ENCODE measurements around the gene EXOSC10.

DNA sequence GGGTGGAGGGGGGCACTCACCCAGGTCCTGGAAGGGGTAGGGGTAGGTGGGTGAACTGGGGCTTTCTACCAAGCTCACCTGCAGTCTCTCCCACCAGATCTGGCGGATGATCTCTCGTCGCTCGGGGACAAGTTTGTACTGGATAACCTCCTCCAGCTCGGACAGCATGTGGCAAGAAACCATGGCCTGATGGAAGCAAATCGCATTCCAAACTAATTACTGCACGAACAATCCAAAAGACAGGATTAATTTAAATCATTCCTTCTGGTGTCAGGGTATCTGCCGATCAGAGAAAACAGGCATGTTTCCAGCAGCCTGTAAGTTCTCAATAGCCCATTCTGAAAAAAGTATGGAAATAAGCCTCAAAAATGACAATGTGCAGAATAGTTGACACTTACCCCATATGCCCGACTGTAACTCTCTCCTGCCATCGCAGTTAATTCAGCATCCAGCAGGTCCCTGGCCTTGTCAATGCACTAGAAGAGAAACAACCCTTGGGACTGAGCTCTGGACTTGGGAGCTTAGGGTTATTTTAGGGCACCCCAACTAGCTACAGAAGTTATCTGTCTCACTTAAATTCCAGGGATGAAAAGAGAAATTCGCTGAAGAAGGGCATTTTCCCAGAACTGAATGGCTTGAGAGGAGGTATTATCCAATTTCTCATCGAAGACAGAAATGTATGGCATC lies 45.0 kb upstream of the EXOSC10 start:
- TF ChIP-seq, protein P1, sequence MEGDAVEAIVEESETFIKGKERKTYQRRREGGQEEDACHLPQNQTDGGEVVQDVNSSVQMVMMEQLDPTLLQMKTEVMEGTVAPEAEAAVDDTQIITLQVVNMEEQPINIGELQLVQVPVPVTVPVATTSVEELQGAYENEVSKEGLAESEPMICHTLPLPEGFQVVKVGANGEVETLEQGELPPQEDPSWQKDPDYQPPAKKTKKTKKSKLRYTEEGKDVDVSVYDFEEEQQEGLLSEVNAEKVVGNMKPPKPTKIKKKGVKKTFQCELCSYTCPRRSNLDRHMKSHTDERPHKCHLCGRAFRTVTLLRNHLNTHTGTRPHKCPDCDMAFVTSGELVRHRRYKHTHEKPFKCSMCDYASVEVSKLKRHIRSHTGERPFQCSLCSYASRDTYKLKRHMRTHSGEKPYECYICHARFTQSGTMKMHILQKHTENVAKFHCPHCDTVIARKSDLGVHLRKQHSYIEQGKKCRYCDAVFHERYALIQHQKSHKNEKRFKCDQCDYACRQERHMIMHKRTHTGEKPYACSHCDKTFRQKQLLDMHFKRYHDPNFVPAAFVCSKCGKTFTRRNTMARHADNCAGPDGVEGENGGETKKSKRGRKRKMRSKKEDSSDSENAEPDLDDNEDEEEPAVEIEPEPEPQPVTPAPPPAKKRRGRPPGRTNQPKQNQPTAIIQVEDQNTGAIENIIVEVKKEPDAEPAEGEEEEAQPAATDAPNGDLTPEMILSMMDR (IDR thresholded peaks at IDR 0.05) = no peak
- TF ChIP-seq POLR2A (IDR thresholded peaks at IDR 0.05) (no peak), POLR2AphosphoS5 (IDR thresholded peaks at IDR 0.05) (no peak), EP300 (IDR thresholded peaks at IDR 0.05) (no peak)

Measured in stomach (tissue), 4 donors.